HG03457 (cell line): Measurements from ENCODE around the gene TMEM37.

ENCODE experiments used
- ATAC-seq: cut with Tn5 transposase; IDR thresholded peaks from one replicate; pipeline ENCODE4 v1.9.1; 2021; ENCODE audit warnings: moderate number of reproducible peaks; ENCODE audit not compliant: unreplicated experiment

Gene TMEM37

GRCh38 chr2:119431976-119432850, 559 bp downstream of the TMEM37 start:
- ATAC-seq = no peak

DNA sequence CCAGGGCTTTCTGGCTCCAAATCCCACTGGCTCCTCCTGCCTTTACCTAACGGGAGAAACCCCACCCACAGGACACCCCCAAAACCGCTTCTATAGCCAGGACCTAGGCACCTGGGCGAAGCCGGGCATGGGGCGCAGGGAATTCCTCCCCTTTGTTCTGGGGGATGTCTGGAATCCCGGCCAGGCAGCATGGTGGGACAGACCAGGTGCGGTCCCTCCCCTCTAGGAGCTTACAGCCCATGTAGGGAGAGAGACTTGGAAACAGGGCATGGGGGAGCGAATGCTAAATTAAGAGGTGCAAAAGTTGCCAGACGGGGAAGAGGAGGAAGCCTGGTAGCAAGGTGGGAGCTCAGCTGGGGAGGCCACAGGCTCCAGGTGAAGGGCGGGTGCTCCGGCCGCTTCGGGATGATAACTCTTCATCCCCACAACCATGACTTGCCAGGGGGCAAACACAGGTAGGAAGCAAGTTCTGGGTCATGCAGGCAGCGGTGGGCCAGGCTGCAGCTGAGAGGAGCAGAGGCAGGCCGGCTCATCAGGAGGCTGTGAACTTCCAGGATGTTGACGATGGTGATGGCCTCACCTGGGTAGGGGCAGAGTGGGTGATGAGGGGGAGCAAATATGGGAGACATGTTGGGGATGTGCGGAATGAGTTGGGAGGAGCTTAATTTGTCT, 1.3 kb downstream of the TMEM37 start:
- no peak for ATAC-seq

- ATAC-seq = no peak
Observed at GRCh38 chr2:119433636-119434327, 2.1 kb downstream of the TMEM37 start.

GRCh38 chr2:119434664-119435063, 3.0 kb downstream of the TMEM37 start:
- ATAC-seq = no peak

DNA sequence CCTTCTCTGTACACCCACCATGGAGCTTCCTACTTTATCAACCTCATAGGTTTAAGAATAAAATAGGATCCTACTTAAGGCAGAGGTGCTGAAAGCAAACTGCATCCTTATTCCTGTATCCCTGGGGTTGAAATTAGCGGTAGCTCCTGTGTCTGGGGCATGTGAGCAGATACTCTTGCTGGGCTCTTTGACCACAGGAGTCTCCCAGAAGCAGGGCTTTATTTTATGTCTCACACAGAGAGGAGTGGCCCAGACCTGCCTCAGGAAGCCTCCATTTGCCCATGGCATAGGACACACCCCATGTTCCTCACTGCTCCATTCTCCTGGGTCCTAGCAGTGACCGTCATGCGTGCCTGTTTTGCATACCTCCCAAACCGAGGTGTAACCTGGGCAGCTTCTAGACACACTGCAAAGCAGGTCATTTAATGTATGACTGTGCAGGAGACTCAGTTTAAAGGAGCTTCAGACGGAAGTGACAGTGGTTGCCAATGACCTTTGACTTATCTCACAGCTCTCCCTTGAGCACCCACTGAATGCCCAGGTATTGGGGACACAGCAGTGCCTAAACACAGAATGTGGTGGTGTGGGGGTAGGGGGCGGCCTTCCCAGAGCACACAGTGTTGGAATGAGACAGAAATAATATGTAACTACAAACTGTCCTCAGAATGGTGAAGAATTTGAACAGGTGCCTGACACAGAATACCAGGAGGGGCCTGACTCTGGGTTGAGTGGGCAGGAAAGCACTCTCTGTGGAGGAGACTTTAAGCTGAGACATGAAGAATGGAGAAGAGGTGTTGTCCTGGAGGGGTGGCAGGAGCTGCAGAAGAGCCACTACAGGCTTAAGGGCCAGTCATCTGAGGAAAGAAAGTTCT, 3.7 kb downstream of the TMEM37 start:
- ATAC-seq = no peak

GRCh38 chr2:119435953-119436297, 4.3 kb downstream of the TMEM37 start:
- no peak for ATAC-seq

DNA sequence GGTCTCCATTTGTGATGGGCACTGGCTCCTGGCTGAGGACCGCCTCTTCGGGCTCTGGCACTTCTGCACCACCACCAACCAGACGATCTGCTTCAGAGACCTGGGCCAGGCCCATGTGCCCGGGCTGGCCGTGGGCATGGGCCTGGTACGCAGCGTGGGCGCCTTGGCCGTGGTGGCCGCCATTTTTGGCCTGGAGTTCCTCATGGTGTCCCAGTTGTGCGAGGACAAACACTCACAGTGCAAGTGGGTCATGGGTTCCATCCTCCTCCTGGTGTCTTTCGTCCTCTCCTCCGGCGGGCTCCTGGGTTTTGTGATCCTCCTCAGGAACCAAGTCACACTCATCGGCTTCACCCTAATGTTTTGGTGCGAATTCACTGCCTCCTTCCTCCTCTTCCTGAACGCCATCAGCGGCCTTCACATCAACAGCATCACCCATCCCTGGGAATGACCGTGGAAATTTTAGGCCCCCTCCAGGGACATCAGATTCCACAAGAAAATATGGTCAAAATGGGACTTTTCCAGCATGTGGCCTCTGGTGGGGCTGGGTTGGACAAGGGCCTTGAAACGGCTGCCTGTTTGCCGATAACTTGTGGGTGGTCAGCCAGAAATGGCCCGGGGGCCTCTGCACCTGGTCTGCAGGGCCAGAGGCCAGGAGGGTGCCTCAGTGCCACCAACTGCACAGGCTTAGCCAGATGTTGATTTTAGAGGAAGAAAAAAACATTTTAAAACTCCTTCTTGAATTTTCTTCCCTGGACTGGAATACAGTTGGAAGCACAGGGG, 5.5 kb downstream of the TMEM37 start:
- no peak for ATAC-seq

GRCh38 chr2:119438128-119438656, 6.5 kb downstream of the TMEM37 start:
- ATAC-seq = no peak

- no peak for ATAC-seq
Observed at GRCh38 chr2:119438726-119439284, 7.2 kb downstream of the TMEM37 start.

DNA sequence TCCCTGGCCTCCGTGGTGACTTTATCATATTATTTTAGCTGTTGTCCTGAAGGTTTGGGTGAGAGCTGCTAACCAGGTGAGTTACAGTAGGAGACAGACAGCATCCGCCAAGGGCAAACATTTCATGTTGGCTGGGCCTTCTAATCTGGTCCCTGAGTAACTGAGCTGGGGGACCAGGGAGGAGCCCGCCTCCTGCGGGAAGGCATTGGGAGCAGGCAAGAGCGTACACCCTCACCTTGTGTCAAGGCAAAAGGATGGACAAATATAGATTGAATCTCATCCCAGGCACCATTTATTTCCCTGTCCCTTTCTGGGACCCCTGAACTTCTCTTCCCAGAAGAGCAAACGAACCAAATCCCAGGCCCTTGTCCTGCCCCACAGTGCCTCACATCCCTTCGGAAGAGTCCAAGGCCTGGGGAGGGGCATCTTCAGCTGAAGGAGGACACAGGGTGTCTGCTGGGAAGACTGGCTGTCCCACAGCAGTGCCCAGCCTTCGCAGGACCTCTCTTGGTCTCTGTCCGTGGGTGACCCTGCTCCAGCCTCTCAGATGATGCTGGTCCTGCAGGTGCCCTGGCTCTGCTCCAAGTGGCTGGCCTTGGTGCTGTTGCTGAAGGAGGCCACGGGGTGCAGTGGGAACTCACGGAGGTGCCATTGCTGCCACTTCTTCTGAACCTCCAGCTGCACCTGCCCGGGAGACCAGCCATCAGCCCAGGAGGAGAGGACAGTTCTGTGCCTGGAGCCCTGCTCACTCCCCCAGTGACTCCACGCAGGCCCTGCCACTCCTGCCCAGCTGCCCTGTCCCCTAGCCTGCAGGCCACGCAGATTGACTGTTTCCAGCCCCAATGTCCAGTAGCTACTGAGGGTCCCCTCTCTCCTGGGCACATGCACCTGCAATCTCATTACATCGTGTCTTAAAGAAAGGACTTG, 8.2 kb downstream of the TMEM37 start:
- no peak for ATAC-seq

GRCh38 chr2:119440501-119440870, 8.8 kb downstream of the TMEM37 start:
- no peak for ATAC-seq

DNA sequence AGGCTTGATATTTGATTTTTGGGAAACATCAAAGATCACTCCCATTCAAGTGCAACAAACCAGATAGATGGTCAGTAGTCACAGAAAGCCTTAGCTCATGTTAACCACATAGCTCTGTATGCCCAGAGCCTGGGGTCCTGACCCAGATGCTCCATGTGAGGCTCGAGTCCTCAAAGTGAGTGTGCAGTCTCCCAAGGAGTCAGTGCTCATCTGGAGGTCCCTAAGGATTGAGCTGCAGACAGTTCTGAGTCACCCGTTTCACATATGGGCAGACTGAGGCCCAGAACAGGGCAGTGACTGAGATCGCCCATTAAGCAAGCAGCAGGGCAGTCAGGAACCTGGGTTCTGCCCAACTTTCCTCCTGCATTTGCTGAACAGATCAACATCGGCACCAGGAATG, 9.2 kb downstream of the TMEM37 start:
- no peak for ATAC-seq

GRCh38 chr2:119441376-119442225, 9.9 kb downstream of the TMEM37 start:
- no peak for ATAC-seq

GRCh38 chr2:119442226-119442619, 10.6 kb downstream of the TMEM37 start:
- no peak for ATAC-seq

- ATAC-seq = no peak
Observed at GRCh38 chr2:119442850-119443249, 11.2 kb downstream of the TMEM37 start.

GRCh38 chr2:119446037-119446436, 14.4 kb downstream of the TMEM37 start:
- ATAC-seq = no peak

DNA sequence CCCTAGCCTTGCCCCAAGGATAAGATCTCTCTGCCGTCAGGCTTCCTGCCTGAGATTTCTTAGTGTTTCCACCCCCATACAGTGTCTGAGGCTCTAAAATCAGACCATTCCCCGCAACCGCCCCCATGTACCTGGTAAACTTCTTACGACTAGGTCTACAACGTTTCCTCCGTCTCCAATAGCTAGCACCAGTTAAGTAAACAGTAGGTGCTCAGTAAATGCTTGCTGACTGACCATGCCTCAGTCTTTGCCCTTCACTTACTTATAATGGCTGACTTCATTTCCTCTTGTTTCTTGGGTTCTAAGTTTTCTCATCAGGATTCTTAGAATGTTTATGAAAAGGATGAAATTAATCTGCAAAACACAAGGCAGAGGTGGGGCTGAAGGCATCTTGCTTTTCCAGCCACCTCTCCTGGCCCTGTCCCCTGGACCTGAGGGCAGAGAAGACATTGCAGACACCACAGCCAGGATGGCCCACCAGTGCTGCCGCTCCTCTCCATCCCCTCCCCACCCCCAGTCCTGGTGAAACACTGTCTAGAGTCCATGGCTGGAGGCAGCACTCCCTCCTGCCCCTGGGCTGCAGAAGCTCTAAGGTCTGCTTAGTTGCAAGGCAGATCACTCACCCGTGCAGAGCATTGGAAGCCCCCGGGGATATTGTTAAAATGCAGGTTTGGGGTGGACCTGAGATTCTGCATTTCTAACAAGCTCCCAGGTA, 16.9 kb downstream of the TMEM37 start:
- no peak for ATAC-seq
